GM19099 (cell line): ENCODE results near the gene ECE2.

Experiments used
- POLR2A ChIP-seq: IDR thresholded peaks from 3 replicates; pipeline ENCODE4 v1.6.1; 2011; ENCODE audit warnings: low read depth; ENCODE audit not compliant: insufficient read length; ENCODE audit errors: extremely low read depth

Gene ECE2

DNA sequence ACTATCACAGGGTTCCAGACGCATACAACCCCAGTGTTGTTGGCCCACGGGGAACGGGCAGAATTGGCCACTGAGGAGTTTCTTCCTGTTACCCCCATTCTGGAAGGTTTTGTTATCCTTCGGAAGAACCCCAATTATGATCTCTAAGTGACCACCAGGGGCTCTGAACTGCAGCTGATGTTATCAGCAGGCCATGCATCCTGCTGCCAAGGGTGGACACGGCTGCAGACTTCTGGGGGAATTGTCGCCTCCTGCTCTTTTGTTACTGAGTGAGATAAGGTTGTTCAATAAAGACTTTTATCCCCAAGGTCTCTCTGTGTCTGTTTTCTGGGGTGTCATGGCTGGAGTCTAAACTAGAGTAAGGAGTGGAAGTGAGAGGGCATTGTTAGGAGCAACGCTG lies 32.9 kb downstream of the ECE2 start:
- no peak for TF ChIP-seq POLR2A

DNA sequence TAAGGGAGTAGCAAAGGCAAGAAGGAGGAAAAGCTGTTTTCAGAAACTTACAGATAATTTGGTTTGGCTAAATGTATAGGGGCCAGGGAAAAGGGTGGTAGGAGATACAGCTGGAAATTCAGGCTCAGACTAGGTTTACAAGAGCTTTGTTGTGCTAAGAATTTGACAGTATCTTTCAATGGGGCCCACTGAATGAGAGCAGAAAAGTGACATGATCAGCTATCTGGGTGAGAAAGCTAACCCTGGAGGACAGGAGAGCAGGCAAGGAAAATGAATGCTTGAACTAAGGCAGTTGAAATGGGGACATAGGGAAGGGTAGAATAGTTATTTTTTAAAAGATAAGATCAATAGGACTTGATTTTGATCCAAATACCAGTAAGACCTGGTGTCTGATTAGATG lies 35.8 kb downstream of the ECE2 start:
- no peak for TF ChIP-seq POLR2A

DNA sequence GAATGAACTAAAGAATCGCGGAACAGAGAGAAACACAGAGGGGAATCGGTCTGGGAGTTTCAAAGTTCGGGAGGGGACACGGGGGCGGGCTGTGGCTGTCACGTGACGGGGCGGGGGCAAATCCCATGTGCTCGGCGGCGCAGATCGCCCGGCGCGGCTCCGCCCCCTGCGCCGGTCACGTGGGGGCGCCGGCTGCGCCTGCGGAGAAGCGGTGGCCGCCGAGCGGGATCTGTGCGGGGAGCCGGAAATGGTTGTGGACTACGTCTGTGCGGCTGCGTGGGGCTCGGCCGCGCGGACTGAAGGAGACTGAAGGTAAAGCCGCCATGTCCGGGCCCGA lies 38.5 kb downstream of the ECE2 start, which contains the start of gene EIF4G1:
Gene EIF4G1, plus strand, starts transcription at position 244 of the 337 bp plus-strand sequence. CDS start 1,191 bp downstream, outside the sequence.
- TF ChIP-seq POLR2A = peak; percentile 82

DNA sequence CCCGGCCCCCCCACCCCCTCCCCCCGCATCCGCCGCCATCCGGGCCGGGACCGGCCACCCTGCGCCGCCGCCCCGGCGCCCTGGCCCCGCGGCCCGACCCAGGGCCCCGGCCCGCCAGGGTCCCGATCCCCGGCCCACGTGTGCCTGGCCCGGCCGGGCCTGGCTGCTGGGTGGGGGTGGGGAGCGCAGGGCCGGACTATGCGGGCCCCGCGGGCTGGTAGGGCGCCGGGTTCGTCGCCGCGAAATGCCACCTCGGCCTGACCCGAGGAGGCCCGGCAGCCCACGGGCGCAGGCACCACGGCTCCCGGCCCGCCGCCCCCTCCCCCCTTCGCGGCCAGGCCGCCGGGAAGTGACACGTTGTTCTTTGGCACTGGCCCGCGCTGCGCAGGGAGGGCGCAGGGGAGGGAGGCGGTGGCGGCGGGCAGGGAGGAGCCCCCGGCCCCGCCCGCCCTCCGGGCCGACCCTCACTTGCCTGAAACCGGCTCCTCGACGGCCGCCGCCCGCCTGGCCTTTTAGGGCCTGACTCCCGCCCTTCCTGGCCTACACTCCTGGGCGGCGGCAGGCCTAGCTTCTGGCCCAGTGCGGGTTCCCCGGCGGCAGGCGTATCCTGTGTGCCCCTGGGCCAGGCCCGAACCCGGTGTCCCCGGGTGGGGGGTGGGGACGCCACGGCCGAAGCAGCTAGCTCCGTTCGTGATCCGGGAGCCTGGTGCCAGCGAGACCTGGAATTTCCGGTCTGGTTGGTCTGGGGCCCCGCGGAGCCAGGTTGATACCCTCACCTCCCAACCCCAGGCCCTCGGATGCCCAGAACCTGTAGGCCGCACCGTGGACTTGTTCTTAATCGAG lies 39.1 kb downstream of the ECE2 start:
- no peak for TF ChIP-seq POLR2A

DNA sequence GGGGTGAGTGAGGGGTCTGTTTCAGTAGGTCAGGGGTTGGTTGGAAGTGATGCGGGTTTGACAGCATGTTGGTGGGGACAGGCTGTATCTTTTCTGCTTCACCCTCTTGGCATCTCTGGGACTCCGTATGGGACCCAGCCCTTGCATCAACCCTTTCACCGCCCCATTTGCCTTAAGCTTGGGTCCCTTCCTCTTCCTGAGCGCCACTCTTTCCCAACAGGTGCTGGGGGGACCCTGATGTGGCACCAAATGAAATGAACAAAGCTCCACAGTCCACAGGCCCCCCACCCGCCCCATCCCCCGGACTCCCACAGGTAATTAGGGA lies 39.7 kb downstream of the ECE2 start:
- TF ChIP-seq POLR2A = no peak

DNA sequence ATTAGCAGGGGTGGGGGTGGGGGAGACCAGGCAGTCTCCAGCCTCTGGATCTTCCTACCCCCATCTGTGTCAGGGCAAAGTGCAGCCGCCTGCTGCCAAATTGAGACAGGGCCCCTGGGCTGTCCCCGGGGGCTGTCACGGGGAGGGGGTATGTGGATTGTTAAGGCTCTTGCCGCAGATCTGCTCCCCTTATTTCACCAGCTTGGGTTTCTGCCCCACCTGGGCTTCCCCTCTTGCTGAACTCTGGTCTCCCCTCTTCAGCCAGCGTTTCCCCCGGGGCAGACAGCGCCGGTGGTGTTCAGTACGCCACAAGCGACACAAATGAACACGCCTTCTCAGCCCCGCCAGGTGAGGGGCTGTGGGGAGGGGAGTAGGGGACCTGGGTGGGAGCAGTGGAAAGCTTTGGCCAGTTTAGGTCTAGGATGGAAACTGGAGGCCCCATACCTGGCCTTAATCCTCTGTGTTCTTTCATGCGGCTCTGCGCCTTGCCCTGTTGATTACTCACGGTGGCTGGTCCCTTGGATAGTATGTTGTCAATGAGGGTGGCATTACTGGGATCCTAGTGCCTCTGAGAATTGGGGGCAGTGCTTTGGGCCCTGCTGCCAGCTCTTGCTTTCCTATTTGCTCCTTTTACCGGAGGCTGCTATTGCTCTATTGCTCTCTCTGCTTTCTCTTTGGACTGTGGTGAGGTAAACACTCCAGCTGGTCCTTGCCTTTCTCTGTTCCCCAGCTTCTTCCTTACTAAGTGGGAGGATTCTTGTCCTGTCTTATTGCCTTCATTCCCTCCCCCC lies 40.2 kb downstream of the ECE2 start:
- TF ChIP-seq POLR2A = no peak

DNA sequence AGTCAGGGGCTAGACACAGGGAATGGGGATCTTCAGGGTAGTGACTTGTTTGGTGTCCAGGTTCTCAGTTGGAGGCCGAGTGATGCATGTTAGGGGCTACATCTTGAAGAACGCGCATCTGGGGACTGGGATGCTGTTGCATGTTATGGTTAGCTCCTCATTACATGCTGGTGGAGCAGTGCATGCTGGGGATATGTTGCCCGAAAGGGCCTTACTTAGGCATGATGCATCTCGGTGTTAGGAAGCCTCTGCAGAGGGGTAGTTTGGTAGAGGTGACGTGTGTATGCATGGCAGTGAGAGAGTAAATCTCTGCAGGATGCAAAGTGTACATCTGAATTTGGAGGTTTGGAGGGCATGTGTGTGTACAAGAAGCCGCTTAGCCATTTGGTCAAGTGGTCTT lies 41.0 kb downstream of the ECE2 start:
- no peak for TF ChIP-seq POLR2A

DNA sequence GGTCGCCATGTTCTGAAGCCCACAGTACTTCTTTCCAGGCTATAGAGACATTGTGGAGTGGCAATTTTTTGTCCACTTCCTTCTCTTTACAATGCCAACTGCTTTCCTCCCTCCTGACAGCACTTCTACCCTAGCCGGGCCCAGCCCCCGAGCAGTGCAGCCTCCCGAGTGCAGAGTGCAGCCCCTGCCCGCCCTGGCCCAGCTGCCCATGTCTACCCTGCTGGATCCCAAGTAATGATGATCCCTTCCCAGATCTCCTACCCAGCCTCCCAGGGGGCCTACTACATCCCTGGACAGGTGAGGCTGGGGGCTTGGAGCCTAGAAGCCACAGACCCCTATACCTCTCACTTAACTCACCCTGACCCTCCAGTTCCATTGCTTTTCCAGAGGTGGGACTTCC lies 41.4 kb downstream of the ECE2 start:
- no peak for TF ChIP-seq POLR2A

DNA sequence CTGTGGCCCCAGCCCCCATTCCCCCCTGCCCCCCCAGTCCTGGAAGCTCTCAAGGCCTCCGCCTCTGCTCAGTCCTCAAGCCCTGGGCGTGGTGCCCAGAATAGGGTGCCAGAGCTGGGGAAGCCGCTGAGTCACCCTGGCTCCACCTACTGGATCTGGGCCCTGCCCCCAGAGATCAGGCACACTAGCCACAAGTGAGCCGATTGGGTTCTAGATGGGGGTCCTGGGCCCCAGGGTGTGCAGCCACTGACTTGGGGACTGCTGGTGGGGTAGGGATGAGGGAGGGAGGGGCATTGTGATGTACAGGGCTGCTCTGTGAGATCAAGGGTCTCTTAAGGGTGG lies 44.3 kb downstream of the ECE2 start:
- no peak for TF ChIP-seq POLR2A

DNA sequence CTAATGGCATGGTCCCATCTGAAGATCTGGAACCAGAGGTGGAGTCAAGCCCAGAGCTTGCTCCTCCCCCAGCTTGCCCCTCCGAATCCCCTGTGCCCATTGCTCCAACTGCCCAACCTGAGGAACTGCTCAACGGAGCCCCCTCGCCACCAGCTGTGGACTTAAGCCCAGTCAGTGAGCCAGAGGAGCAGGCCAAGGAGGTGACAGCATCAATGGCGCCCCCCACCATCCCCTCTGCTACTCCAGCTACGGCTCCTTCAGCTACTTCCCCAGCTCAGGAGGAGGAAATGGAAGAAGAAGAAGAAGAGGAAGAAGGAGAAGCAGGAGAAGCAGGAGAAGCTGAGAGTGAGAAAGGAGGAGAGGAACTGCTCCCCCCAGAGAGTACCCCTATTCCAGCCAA lies 45.8 kb downstream of the ECE2 start:
- no peak for TF ChIP-seq POLR2A

DNA sequence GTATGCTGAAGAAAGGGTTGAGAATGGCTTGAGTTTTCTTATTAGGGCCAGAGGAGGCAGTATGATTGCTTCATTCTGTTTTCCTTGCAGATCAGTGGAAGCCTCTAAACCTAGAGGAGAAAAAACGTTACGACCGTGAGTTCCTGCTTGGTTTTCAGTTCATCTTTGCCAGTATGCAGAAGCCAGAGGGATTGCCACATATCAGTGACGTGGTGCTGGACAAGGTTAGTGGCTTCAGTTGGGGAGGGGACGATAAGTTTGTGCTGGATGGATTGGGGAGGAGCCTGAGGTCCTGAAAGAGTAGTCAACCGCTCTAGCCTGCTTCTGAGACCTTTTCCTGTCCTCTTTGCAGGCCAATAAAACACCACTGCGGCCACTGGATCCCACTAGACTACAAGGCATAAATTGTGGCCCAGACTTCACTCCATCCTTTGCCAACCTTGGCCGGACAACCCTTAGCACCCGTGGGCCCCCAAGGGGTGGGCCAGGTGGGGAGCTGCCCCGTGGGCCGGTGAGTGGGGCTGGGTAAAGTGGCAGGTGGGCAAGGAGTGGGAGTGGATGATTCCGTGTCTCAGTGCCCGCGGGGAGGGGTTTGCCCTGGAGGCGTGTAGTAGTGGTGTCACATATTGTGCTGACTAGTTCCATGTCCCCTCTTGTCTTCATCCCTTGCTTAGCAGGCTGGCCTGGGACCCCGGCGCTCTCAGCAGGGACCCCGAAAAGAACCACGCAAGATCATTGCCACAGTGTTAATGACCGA lies 47.1 kb downstream of the ECE2 start:
- TF ChIP-seq POLR2A = no peak

DNA sequence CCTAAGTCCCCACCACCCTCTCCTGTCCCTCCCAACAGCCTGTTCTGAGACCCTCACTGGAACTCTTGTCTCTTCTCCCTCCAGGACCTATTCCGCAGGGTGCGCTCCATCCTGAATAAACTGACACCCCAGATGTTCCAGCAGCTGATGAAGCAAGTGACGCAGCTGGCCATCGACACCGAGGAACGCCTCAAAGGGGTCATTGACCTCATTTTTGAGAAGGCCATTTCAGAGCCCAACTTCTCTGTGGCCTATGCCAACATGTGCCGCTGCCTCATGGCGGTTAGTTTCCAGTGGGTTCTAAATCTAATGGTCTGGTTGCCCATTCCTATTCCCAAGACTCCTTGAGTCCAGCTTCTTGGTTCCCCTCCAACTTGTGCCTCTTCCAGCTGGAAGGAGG lies 47.9 kb downstream of the ECE2 start:
- no peak for TF ChIP-seq POLR2A

DNA sequence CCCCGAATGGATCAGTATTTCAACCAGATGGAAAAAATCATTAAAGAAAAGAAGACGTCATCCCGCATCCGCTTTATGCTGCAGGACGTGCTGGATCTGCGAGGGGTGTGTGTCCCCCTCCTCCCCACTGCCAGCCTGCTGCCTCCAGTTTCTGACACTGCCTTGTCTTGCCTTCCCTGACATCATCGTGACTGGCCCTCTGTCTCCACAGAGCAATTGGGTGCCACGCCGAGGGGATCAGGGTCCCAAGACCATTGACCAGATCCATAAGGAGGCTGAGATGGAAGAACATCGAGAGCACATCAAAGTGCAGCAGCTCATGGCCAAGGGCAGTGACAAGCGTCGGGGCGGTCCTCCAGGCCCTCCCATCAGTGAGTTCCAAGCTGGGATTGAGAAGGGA lies 49.4 kb downstream of the ECE2 start:
- no peak for TF ChIP-seq POLR2A

DNA sequence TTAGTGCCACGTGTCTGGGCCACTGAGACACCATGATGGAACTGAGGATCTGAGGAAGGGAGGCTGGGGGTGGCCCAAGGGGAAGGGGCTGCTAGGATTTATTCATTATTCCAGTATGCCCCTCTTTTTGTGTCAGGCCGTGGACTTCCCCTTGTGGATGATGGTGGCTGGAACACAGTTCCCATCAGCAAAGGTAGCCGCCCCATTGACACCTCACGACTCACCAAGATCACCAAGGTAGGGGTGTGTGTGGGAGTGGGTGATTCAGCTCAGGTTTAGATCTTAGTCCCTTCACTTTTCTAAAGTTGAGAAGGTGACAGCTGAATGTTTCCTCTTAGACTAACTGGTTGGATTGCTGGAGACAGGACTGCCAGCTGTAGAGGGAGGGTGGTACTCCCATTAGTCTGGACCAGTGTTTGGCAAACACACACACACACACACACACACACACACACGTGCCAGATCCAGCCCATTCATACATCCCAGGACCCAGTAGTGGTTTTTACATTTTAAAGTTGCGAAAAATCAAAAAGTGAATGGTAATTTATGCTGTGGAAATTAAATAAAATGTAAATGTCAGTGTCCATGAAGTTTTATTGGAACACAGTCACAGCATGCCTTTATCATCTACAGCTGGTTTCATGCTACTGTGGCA lies 50.0 kb downstream of the ECE2 start:
- TF ChIP-seq POLR2A = no peak

DNA sequence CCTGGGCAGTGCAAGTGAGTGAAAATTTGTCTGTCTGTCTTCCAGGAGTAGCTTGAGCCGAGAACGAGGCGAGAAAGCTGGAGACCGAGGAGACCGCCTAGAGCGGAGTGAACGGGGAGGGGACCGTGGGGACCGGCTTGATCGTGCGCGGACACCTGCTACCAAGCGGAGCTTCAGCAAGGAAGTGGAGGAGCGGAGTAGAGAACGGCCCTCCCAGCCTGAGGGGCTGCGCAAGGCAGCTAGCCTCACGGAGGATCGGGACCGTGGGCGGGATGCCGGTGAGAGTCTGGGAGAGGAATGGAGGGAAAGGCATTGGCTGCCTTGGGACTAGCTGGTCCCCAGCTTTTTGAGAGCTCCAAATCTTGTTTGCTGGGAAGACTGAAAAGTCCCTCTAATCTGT lies 51.3 kb downstream of the ECE2 start:
- TF ChIP-seq POLR2A = no peak

DNA sequence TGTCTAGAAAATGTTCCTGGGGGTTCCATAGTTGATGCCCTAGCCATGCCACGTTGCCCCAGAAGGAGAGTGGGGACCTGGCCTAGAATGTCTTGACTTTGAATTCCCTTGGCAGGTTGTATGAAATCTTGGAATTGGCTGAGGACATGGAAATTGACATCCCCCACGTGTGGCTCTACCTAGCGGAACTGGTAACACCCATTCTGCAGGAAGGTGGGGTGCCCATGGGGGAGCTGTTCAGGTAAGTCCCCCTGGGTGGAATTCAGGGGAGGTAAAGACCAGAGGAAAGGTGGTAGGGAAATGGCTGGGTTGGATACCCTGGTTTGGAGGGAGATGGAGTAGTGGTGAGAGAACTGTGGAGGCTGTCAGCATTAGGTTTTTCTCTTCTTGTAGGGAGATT lies 52.7 kb downstream of the ECE2 start:
- no peak for TF ChIP-seq POLR2A
